Prostate gland (tissue), 2 donors: ENCODE data around the gene DENND4B.

Experiments
- CTCF ChIP-seq, 4 experiments: fragments of 200-600 bp in 2 of 4; fragments of 450-650 bp in 2 of 4; sonication (generic) in 2 of 4; IDR thresholded peaks; 1 replicate in 3 of 4; 2 replicates in 1 of 4; pipeline ENCODE4 v1.5.1; 2016 to 2019; ENCODE audit warnings: antibody characterized with exemption in 4 of 4, mild to moderate bottlenecking in 2 of 4, moderate library complexity in 2 of 4
- POLR2AphosphoS5 ChIP-seq: sonication (generic); formaldehyde crosslinking; IDR thresholded peaks from one replicate; pipeline ENCODE4 v1.6.1; 2017; ENCODE audit warnings: antibody characterized with exemption

- TF ChIP-seq CTCF (IDR thresholded peaks at IDR 0.05) (no peak), POLR2AphosphoS5 (no peak)
Observed at GRCh38 chr1:153941826-153942725, 4.4 kb downstream of the DENND4B start.
